Esophagus muscularis mucosa (tissue), 4 donors: ENCODE data around the gene MRTFA. TPM values are rescaled to one million over a fixed set of nuclear protein-coding genes. Genes with fewer than 3 reads are reported as not detected.

Experiments
- DNase-seq: peaks from one replicate; pipeline ENCODE4 v3.0.0-alpha.2; 2017; ENCODE audit errors: extremely low spot score
- H3K27ac ChIP-seq, 4 donors: fragments of 200-600 bp; sonication (generic); replicated peaks in 1 of 4; 1 replicate in 3 of 4; 2 replicates in 1 of 4; pipeline ENCODE4 v1.5.1; 2016 to 2019; ENCODE audit warnings: mild to moderate bottlenecking in 1 of 4
- H3K27me3 ChIP-seq, 4 donors: fragments of 200-600 bp; sonication (generic); one replicate each; pipeline versions ENCODE4 v1.5.1 to v1.6.0; 2016 to 2019
- H3K36me3 ChIP-seq, 4 donors: fragments of 200-600 bp; sonication (generic); one replicate each; pipeline ENCODE4 v1.5.1; 2016 to 2019
- H3K4me1 ChIP-seq, 4 donors: fragments of 200-600 bp; sonication (generic); one replicate each; pipeline ENCODE4 v1.5.1; 2016 to 2019
- H3K4me3 ChIP-seq, 4 donors: fragments of 200-600 bp; sonication (generic); 1 replicate in 2 of 4; 2 replicates in 2 of 4; pipeline ENCODE4 v1.5.1; 2016 to 2019; ENCODE audit warnings: mild to moderate bottlenecking in 4 of 4, moderate library complexity in 1 of 4
- H3K9me3 ChIP-seq, 4 donors: fragments of 200-600 bp; sonication (generic); 1 replicate in 3 of 4; 2 replicates in 1 of 4; pipeline ENCODE4 v1.5.1; 2016 to 2019
- EP300 ChIP-seq: sonication (generic); formaldehyde crosslinking; IDR thresholded peaks from one replicate; pipeline ENCODE4 v1.6.1; 2017; ENCODE audit warnings: antibody characterized with exemption
- POLR2A ChIP-seq: fragments of 450-650 bp; IDR thresholded peaks from one replicate; pipeline ENCODE4 v1.6.1; 2017; ENCODE audit warnings: antibody characterized with exemption, moderate library complexity, mild to moderate bottlenecking, low read depth
- POLR2AphosphoS5 ChIP-seq, 2 donors: sonication (generic); formaldehyde crosslinking; IDR thresholded peaks; one replicate each; pipeline ENCODE4 v1.6.1; 2017; ENCODE audit warnings: antibody characterized with exemption in 2 of 2
- WGBS: methylation state at CpG from one replicate; pipeline ENCODE4 v1.1.5; 2018; 5-methylcytosine and 5-hydroxymethylcytosine counted together
- intact Hi-C: fragments of 100-400 bp; cut with DNase I; formaldehyde crosslinking; loops from one replicate; pipeline ENCODE4 v1.15.1; 2023
- total RNA-seq, 4 donors: library from RNA; depleted of rRNA; stranded (reverse); fragments of >200 nt; gene quantifications; one replicate each; pipeline versions ENCODE4 v1.1.0 to v1.2.1, GENCODE V29; 2016
- TF ChIP-seq, protein P1 (sequence below), 3 experiments: fragments of 200-600 bp in 2 of 3; fragments of 450-650 bp in 1 of 3; sonication (generic) in 2 of 3; IDR thresholded peaks; one replicate each; pipeline ENCODE4 v1.5.1; 2017 to 2019; ENCODE audit warnings: antibody characterized with exemption in 3 of 3, mild to moderate bottlenecking in 2 of 3, moderate library complexity in 1 of 3

MRTFA gene
- total RNA-seq, 4 donors from 2014 or later: 55.6 to 88.7 (median 73.6) TPM

- no peak for DNase-seq
- 100% methylated on average over 2 of the region's 28 CpGs for WGBS
- TF ChIP-seq EP300: no peak
- TF ChIP-seq, protein P1, sequence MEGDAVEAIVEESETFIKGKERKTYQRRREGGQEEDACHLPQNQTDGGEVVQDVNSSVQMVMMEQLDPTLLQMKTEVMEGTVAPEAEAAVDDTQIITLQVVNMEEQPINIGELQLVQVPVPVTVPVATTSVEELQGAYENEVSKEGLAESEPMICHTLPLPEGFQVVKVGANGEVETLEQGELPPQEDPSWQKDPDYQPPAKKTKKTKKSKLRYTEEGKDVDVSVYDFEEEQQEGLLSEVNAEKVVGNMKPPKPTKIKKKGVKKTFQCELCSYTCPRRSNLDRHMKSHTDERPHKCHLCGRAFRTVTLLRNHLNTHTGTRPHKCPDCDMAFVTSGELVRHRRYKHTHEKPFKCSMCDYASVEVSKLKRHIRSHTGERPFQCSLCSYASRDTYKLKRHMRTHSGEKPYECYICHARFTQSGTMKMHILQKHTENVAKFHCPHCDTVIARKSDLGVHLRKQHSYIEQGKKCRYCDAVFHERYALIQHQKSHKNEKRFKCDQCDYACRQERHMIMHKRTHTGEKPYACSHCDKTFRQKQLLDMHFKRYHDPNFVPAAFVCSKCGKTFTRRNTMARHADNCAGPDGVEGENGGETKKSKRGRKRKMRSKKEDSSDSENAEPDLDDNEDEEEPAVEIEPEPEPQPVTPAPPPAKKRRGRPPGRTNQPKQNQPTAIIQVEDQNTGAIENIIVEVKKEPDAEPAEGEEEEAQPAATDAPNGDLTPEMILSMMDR (IDR thresholded peaks at IDR 0.05): no peak
- Histone ChIP-seq H3K36me3 (peaks cover 57 to 99% (median 92%) of the 10 kb centered on the region in 4 donors), H3K4me3 (no peak overlapping the region), H3K9me3 (no peaks in the 10 kb centered on the region), H3K4me1 (no peaks in the 10 kb centered on the region), H3K27me3 (no peaks in the 10 kb centered on the region), H3K27ac (no peak overlapping the region)
- intact Hi-C loops: no loop called here
These were observed 231.1 kb downstream of the MRTFA start for GRCh38 chr22:40405178-40406062.

DNA sequence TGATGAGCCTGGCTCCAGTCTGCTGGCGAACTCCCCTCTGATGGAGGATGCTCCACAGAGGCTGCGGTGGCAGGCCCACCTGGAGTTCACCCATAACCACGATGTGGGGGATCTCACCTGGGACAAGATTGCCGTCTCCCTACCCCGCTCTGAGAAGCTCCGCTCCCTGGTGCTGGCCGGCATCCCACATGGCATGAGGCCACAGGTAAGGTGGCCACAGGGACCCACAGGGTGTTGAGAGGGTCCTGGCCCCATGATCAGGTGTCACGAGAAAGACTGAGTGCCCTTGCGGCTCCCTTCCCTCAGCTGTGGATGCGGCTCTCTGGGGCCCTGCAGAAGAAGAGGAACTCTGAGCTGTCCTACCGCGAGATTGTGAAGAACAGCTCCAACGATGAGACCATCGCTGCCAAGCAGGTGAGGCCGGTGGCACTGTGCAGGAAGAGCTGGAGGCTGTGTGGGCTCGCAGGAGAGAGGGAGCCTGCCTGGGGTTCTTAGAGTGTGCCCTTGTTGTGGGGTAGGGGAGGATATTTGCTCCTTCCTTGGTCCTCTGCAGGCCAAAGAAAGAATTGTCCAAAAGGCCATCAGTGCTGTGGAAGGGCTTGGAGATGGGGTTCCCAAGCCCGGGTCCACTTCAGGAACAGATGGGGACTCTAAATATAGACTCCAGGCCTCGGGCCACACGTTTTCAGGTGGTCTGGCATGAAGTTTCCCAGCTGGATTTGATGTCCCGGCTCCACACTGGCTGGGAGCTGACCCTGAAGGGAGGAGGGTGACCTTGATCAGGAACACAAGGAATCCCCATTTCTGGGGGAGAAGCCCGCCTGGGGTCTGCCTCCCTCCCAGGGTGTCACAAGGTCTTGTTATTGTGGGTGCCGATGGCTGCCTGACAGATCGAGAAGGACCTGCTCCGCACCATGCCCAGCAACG, 232.0 kb downstream of the MRTFA start:
- no peaks in the 10 kb centered on the region for H3K9me3 ChIP-seq
- WGBS: 78% methylated on average over 12 of the region's 25 CpGs
- peaks cover 48 to 92% (median 83%) of the 10 kb centered on the region in 4 donors for H3K36me3 ChIP-seq
- no peak for DNase-seq
- H3K4me3 ChIP-seq: no peak overlapping the region
- TF ChIP-seq, protein P1 (IDR thresholded peaks at IDR 0.05): no peak
- no peak for TF ChIP-seq POLR2A
- intact Hi-C loops: no loop called here
- H3K27me3 ChIP-seq: no peaks in the 10 kb centered on the region
- H3K27ac ChIP-seq: no peak overlapping the region
- H3K4me1 ChIP-seq: peaks cover 0 to 8% (median 0%) of the 10 kb centered on the region in 4 donors

GRCh38 chr22:40403651-40404050, 232.9 kb downstream of the MRTFA start:
- no peak overlapping the region for H3K4me3 ChIP-seq
- WGBS: 94% methylated on average over 7 of the region's 7 CpGs
- no peaks in the 10 kb centered on the region for H3K9me3 ChIP-seq
- DNase-seq: no peak
- H3K4me1 ChIP-seq: peaks cover 0 to 8% (median 0%) of the 10 kb centered on the region in 4 donors
- H3K27ac ChIP-seq: no peak overlapping the region
- intact Hi-C loops: no loop called here
- peaks cover 40 to 83% (median 74%) of the 10 kb centered on the region in 4 donors for H3K36me3 ChIP-seq
- H3K27me3 ChIP-seq: no peaks in the 10 kb centered on the region
- TF ChIP-seq EP300 (no peak), POLR2A (no peak), POLR2AphosphoS5 (IDR thresholded peaks at IDR 0.05) (no peak)
- TF ChIP-seq, protein P1 (IDR thresholded peaks at IDR 0.05): no peak

GRCh38 chr22:40403141-40403540, 233.4 kb downstream of the MRTFA start:
- 100% methylated on average over 3 of the region's 3 CpGs for WGBS
- Histone ChIP-seq H3K9me3 (no peaks in the 10 kb centered on the region), H3K4me1 (peaks cover 0 to 8% (median 0%) of the 10 kb centered on the region in 4 donors), H3K4me3 (no peak overlapping the region), H3K36me3 (peaks cover 35 to 78% (median 69%) of the 10 kb centered on the region in 4 donors), H3K27me3 (no peaks in the 10 kb centered on the region), H3K27ac (no peak overlapping the region)
- TF ChIP-seq POLR2AphosphoS5 (IDR thresholded peaks at IDR 0.05) (no peak), EP300 (no peak), POLR2A (no peak)
- TF ChIP-seq, protein P1 (IDR thresholded peaks at IDR 0.05): no peak
- DNase-seq: no peak
- intact Hi-C loops: no loop called here
